Measurements from ENCODE around the gene ZNF236.

ZNF236 gene

DNA sequence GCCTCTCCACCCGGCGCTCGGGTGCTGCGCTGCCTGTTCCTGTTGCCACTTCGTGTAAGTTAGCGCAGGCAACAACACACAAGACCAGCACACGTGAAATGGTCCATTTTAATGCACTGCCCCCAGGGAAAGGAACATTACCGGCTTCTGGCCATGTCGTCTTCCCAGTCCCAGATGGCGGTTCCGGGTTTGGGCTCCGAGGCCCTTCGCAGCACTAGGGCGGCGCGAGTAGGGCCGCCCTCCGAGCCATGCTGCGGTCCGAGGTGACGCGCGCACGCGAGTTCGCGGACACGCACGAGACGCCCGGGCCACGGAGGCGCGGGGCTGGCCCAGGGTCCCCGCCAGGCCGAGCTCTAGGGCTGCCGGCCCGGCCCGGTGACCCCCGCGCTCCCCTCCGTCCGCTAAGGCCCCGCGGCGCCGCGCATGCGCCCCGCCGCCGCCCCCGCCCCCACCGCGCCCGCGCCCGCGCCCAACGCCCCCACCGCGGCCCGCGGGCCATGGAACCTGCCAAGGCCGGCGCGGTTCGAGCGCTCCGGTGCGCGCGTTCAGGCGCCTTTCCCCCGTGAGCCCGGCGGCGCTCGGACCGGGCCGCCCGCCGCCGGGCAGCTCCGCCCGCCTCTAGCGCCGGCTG is 367 bp upstream of the ZNF236 start:
- DNase-seq: peak; percentile 78 to 85 (median 79)

GRCh38 chr18:76823161-76823538 is 793 bp downstream of the ZNF236 start:
- no peak for DNase-seq

DNA sequence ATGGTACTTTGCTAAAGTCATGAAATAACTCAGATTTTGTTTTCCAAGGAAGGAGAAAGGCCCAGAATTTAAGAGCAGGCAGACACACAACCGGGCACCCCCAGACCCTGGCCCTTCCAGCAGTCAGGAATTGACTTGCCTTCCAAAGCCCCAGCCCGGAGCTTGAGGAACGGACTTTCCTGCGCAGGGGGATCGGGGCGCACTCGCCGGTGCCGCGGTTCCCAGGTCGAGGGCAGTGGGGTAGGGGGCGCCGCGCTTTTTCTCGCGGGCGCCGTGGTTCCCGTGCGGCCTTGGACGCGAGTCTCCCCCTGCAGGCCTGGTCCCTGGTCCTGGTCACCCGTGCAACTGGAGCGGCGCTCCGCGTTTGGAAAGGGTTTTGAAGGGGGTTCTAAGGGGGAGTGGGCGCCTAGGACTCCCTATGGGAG is 1.2 kb downstream of the ZNF236 start:
- DNase-seq: peak; percentile 28 to 56 (median 32)

- DNase-seq: no peak
Measured at GRCh38 chr18:76824145-76824676, 1.9 kb downstream of the ZNF236 start.

DNA sequence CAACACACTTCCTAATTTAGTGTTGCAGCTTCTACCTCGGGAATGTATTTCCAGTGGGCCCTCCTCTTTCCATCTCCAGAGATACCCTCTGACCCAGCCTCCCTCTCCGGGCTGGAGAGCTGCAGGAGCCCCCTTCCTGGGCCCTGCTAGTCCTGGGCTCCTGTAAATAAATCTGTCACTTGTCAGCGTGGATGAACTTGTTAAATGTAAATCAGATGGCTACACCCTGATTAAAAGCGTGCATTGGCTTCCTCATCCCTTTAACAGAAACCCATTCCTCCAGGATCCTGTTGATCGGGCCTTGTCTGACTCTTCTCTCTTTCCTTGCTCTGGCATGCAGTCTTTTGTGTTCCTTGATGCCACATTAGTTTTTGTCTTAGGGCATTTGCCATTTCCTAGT is 2.4 kb downstream of the ZNF236 start:
- DNase-seq: no peak

DNA sequence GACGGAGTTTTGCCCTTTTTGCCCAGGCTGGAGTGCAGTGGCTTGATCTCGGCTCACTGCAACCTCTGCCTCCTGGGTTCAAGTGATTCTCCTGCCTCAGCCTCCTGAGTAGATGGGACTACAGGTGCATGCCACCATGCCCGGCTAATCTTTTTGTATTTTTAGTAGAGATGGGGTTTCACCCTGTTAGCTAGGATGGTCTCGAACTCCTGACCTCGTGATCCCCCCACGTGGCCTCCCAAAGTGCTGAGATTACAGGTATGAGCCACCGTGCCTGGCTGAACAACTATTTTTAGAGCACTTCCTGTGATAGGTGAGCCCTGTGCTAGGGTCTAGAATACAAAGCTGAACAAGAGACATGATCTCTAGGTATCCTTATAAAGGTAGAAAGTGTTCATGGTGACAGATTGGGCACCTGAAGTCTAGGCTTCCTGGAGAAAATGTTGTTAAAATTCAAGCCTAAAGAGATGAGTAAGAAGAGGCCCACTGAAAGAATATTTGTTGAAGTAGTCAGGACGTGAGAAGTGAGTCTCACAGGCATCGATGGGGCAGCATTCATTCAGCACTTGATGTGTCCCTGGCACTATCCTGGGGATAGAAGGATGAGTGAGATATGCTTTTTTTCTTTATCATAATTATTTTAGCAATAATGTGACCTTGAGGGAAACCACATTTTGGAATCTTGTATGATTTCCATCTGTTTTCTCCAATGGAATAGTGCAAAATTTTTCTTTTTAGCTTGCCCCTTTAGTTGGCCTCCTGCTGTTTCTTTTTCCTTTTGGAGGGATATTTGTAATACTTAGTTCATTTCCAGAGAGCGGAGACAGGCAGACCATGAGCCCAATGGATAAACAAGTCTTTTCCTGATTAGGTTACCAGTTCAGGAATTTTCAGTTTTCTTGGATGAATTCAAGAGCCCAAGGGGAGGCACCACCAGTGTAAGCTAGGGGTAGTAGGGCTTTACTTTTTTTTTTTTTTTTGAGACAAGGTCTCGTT is 5.1 kb downstream of the ZNF236 start:
- no peak for DNase-seq

DNA sequence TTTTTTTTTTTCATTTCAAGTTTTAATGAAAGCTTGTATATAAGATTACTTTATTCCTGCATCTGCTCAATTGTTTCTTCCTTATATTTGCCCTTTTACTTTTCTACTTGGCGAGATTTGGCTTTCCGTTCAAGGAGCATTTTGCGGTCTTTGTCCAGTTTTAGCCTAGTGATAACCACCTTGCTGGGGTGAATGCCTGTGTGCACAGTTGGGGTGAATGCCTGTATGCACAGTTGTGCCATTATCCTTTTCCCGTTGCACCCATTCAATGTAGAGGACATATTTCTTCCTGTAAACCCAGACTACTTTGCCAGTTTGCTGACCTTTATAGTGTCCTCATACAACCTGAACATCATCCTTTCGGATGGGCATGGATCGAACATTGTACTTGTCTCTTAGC is 12.0 kb downstream of the ZNF236 start:
- no peak for DNase-seq

- DNase-seq: no peak
Measured at GRCh38 chr18:76835380-76835779, 13.0 kb downstream of the ZNF236 start.

GRCh38 chr18:76837071-76837470 is 14.7 kb downstream of the ZNF236 start:
- DNase-seq: no peak

DNA sequence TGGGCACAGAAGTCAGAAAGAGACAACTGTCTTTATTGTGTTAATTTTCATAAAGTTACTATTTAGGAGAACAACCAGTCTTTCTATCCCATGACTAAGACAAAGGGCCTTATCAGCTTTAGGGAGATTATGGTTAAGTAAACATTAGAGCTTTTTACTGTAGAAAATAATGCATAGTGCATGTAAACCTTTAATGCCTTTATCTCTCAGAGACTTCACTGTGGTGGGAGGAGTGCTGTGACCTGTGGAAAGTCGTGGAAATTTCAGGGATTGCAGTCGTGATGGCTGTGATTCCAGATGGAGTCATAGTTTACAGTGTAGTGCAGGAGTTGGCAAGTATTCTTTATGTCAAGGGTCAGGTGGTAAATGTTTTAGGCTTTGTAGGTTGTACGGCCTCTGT is 15.8 kb downstream of the ZNF236 start:
- DNase-seq: no peak

GRCh38 chr18:76839086-76839794 is 16.9 kb downstream of the ZNF236 start:
- DNase-seq: no peak

DNA sequence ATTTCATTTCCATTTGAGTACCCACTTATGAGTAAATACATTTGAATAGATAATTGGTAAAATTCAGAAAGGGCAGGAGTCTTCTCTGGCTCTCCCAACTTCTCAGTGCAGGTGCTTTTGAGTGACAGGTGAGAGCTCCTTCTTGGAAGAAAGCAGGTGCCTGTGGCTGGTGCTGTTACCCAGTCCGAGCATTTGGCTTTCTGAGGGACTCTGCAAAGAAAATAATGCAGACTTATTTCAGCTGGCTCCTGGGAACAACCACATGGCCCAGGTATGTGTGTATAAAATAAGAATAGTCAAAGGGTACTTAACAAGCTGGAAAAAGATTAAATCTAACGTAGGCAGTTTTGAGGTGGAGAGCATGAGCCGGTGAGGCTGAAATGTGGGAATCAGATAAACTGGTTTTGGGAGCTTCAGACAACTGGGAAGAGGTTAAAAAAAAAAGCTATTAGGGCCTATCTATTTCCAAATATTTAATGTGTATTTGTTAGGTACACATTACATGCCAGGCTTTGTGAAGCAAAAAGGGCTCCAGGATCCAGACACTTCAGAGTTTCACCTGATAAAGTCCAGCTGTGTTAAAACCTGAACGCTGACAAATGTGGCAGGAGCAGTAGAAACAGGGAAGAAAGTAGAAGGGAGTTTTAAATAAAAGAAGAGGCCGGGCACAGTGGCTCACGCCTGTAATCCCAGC is 20.6 kb downstream of the ZNF236 start:
- DNase-seq: no peak

DNA sequence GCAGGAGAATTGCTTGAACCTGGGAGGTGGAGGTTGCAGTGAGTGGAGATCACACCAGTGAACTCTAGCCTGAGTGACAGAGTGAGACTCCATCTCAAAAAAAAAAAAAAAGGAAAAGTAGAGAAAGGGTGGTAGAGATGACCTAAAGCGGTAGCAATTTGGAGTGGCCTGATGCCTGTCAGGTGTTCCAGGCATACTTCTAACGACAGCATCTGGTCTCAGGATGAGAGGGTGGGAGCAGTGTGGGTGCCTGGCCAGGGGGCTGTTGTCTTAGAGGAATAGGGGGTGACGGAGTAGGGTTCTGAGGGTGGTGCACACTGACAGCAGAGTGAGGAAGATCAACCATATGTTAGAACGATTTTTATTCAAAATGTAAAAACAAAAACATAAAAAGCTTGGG is 21.8 kb downstream of the ZNF236 start:
- DNase-seq: no peak

GRCh38 chr18:76844742-76845477 is 22.6 kb downstream of the ZNF236 start:
- no peak for DNase-seq

GRCh38 chr18:76846217-76846616 is 23.9 kb downstream of the ZNF236 start:
- no peak for DNase-seq

- peak in 1 of 3 donors; percentile 5 for DNase-seq
Measured at GRCh38 chr18:76847916-76848315, 25.6 kb downstream of the ZNF236 start.

DNA sequence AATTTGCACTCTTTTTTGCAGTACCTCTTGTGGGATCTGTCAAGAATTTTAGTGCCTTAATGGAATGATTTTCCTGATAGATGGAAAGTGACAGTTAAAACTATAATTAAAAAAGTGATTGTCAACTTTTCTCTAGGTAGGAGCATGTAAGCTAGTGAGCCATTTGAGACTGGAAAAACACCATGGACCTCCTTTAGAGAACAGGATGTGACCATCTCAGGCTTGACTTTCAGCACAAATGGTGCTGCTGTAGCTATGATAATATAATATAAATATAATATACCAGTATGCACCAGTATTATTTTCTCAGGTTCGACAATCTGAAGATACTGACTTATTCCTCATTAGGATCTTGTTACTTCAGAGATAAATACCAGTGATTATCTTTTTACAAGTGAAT is 27.8 kb downstream of the ZNF236 start:
- no peak for DNase-seq

GRCh38 chr18:76855594-76855993 is 33.2 kb downstream of the ZNF236 start:
- no peak for DNase-seq

- DNase-seq: no peak
Measured at GRCh38 chr18:76857476-76857875, 35.1 kb downstream of the ZNF236 start.

DNA sequence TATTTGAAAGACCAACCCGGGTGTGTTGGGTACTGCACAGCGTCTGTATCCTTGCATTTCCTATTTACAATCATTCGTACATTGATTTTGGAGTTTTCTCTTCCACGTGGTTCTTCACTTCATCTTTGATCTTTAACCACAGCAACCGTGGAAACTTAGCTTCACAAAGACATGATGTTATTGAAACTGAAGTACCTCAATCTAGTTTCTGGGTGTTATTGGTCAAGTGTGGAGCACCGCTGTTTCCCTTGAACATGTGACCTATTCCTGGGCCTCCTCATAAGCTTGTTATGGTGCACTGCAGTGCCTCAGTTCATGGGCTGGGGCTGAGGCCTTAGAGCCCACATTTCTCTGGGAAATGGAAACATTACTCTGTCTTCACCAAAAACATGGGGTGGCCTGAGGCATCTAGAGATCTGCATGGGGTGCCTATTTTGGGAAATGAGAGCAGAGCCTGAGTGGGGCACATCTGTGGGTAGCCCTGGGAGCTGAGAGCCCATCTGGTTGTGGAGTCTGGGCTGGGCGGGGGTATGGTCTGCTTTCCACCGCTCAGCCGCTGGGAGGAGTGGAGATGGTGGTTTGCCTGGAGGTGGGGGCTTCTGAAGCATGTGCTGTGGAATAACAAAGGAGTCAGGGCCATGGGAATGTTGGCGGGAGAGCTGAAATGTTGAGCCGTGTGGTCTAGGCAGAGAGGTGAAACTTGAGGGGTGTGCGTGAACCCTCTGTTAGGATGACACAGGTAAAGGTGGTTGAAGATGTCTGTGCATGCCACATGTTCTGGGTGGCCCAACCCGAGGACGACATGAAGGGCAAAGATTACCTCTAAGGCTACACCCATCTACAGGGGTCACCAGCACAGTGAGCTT is 37.4 kb downstream of the ZNF236 start:
- DNase-seq: no peak

GRCh38 chr18:76860411-76860810 is 38.1 kb downstream of the ZNF236 start:
- no peak for DNase-seq

Measured in suppressor macrophage treated with lipopolysaccharide for 1 hour (primary cell).